Medulla oblongata (tissue), 1 donor: ENCODE measurements around the gene TBL1X.

ENCODE experiments used
- DNase-seq: peaks from one replicate; pipeline ENCODE4 v3.0.0-alpha.2; 2015; ENCODE audit errors: extremely low spot score

Gene TBL1X

DNA sequence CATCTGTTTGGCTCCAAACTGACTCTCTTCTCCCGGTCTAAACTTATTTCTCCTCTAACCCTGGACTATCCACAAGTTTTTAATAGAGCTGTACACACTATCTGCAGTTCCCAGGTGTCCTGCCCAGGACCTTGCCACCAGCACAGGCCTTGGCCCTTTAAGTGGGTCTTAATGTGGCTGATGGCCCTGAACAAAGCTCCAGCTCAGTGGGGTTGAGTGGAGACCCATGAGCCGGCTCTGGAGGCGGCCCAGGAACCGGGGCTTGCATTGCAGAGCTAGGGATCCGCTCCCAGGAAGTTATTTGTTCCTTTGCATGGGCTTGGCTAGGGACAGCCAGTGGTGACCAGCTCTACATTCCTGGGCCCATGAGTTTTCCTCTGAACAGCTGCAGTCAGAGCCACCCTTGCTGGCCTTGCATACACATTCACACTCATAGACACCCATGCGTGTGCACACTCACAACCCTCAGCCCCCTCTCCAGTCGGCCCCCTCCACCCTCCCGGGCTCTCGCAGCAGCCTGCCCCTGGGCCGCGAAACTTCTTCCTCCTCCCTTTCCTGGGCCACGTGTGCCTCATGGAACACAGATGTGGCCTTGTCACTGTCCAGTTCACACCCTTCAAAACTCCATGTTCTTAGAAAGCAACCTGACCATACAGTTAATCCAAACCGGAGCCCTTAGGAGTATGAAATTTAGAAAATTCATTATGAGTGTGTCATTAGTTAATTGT lies 242.6 kb downstream of the TBL1X start:
- DNase-seq, result peak; percentile 2

DNA sequence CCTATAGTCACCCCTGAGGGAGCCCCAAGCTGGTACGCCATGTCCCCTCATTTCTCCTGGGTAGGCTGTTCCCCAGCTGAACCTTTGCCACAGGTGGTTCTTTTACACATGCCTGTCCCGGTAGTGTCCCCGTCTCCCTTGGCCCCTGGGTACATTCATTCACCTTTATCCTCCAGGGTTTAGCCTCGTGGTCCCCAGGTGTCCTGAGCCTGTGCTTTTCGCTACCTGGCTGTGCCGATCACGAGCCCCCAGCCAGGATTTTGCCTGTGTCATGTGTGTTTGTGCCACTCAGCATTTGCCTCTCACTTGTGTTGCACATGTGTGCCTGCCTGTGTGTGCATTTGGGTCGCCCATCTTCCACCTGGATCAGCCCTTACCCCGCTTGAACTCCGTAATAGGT lies 243.2 kb downstream of the TBL1X start:
- DNase-seq, result no peak

DNA sequence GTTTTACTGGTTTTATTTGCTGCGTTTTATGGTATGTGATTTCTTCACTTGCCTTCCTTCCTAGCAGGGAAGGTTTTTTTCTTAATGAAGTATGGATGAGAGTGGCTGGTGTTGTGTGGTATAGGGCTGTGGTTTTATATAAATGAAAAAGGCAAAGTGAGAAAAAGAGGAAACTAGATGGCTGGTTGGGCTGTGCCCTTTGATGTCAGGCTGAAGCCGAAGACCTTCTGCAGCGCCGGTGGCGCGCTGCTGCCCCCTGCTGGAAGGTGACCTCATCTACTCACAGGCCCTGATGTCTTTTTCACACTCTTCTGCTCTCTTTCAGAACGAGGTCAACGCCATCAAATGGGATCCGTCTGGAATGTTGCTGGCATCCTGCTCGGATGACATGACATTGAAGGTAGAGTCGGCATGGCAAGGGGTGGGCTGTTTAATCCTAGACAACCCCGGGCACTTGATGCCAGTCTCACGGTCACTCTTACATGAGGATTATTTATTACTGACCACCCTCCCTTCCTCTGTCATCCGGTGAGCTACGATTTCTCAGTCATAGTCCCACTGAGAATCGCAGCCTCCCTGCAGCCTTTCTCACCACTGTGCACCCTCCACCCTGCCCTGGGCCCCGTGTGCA lies 244.2 kb downstream of the TBL1X start:
- peak; percentile 85 for DNase-seq

DNA sequence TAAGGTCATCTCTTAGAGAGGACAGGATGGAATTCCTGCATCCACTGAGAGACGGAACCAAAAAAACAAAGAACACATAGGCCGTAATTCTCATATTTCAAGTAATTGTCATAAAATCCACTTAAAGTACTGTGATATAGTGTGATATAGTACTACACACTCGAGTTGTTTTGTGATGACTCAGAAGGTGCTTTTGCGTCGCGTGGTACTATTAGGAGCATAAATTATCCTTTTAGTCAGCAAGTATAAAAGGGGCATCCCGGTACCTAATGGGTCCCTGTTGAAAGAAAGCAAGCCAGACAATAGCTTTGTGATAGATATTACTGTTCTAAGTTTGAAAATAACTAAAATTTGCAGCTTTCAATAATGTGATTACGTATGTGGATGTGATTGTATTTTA lies 245.5 kb downstream of the TBL1X start:
- DNase-seq, result no peak

DNA sequence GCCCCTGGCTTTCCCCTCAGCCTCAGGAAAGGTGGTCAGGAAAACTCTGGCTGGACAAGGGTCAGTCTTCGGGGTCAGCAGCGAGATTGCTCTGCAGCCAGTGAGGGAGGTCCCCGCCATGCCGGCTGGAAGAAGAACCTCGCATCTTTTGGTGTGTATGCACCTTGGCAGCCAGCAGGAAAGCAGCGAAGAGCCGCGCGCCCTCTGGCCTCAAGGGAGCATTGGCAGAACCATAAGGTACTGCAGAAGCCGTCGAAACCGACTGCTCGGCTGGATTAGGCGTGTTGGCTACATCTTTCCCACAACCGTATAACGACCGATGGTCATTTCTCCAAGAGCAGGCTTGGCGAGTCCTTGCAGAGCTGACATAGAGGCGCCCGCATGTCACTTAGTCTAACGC lies 252.5 kb downstream of the TBL1X start:
- no peak for DNase-seq

DNA sequence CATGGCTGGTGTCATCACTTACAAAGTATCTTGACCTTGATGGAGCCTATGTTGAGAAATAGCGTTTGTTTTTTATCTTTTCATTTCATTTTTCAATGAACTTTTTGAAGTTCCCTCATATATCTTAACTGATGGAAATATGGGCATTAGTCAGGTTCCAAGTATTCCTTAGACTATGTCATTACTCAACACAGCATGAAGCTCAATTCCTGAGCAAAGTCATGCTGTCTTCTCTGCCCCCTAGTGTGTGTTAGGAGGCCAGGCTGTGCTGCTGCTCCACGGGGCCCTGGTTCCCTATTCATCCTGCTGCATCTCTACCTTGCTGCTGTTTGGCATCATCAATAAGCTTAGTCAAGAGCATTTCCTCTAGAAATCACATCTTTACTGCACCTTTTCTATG lies 259.9 kb downstream of the TBL1X start:
- DNase-seq, result no peak

DNA sequence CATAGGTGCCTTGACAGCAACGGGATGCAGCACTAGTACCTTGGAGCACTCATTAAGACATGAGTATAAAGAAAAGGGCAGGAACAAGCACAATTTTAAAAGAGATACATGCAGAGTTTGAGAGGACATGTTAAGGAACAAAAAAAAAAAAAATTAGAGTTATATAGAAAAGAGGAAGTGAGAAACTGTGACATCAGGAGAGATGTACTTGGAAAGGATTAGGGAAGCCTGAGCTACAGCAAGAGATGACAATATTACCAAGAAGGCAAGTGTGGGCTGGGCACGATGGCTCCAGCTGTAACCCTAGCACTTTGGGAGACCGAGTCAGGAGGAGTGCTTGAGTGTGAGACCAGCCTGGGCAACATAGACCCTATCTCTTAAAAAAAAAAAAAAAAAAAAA lies 263.4 kb downstream of the TBL1X start:
- DNase-seq, result no peak

DNA sequence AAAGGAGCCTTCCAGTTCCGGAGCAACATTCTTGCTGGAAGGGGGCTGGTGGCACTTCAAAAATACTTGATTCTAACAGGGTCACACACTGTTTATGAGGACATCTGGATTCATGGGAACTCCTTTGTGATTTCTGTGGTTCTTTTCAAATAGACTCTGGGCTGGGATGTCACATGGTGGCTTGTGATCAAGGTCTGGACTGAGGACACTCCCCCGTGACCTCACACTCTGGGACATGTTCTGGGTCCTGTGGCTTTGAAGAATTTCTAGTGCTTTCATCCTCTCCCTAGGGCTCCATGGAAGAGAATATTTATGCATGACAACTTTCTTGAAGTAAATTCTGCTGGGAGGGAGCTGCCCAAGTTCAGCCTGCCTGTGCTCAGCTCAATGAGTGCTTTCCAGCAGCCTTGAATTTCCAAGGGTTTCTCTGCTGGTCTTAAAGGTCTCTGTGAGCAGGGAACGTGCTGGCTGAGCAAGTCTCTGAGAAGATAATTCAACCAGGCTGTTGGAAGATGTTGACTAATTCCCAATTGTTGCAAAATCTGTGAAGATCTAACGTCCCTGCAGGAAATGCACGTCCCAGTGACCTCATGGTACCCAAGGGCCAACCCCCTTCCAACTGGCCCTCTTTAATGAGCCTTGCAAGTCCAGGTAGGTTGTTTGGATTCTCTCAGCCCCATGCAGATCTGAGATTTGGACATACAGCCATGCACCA lies 264.5 kb downstream of the TBL1X start:
- no peak for DNase-seq

DNA sequence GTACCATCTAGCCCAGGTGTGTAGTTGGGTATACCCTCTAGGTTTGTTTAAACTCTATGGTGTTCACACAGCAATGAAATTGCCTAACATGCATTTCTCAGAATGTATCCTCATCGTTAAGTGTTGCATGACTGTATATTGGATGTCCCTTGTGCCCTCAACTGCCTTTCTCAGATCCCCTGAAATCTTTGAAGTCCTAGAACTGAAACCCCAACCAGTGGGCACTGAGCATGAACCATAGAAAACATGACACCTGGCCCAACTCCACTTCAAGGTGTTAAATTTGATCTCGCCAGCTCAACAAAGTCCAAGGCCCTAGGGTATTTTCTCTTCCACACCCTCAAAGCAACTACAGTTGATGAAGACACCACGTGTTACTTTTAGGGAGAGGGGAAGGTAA lies 265.2 kb downstream of the TBL1X start:
- no peak for DNase-seq

DNA sequence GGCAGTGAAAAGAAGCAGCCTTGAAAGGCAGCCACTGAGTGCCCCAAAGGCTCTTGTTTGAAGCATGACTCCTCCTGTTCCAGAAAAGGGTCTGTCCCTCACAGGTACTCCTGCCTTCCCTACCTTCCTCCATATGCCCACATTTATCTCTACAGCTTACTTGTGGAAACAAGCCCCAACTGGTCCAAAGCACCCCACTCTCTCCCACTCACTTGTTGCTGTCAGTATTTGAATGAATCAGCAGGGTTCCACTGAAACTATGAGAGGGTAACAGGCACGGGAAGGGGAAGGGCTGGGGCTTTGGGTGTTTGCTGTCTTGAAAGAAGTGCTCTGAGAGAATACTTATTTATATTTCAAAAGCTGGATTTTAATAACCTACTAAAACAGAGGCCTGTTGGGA lies 265.9 kb downstream of the TBL1X start:
- no peak for DNase-seq

DNA sequence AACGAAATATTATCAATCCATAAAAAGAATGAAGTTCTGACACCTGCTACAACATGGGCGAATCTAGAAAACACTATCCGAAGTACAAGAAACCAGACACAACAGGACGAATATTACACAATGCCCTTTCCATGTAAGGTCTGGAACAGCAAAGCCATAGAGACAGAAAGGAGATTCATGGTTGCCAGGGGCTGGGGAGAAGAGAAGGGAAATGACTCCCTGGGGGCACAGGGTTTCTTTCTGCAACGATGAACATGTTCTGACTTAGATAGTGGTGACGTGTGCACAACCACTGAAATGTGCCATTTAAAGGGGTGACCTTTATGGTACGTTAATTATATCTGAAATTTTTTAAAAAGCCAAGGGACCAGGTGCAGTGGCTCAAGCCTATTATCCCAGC lies 272.5 kb downstream of the TBL1X start:
- no peak for DNase-seq

DNA sequence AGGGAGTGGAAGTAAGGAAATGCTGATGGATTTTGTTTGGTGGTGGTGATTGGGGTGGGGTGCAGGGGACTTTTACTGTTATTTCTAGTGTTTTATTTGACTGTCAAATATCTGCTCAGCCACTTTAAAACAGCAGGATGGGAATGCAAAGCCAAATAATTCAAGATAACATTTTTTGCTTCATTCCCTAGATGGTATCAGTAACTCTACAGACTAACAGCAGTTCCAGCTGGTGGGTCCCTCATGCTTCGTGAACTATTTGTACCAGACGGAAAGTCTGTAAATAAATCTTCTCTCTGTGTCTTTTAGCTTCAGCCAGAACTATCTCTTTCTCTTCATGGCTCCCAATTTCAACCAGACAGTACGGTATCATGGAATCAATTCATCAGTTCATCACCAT lies 273.3 kb downstream of the TBL1X start:
- DNase-seq, result no peak

DNA sequence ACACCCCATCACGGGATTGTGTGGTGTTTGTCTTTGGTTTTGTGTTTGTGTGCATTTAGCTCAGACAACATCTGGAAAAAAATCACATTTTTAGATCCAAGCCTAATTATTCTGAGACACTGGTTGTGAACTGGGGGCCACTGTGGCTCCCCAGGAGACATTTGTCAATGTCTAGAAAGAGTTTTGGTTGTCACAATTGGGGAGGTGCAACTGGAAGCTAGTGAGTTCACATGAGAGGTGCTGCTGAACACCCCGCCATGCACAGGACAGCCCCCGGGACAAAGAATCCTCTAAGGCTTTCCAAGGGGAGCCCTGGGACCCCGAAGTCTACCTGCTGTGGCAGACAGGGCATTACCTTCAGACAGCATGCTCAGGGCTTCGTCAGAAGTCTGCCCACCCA lies 274.3 kb downstream of the TBL1X start:
- no peak for DNase-seq

DNA sequence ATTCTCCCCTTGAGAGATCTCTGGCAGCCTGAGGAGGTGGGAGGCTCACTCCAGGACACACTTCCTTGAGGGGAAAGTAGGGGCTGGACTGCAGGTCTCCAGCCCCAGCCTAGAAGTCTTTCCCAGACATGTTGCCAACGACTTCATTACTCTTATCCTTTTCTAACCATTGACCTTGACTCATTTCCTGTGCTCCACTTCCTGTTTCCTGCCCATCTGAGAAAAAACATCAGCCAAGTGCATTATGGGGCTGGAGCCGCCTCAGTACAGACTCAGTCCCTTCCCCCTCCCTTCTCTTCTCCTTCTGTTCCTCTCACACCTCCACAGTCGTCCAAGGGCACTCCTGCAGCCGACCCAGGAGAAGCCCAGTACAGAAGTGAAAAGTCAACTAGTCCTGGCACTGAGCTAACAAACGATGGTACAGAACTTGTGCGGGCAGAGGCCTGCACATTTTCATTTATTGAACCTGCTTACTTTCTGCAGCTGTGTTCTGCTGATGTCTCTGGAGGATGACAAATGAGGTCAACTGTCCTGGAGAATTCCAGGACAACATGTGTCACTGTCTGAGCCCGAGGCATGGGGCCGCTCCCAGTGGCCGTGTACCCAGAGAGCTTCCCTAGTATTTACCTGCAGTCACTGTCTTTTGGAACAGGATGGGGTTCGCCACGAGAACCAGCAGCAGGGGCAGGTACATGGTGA lies 280.7 kb downstream of the TBL1X start:
- DNase-seq, result no peak

DNA sequence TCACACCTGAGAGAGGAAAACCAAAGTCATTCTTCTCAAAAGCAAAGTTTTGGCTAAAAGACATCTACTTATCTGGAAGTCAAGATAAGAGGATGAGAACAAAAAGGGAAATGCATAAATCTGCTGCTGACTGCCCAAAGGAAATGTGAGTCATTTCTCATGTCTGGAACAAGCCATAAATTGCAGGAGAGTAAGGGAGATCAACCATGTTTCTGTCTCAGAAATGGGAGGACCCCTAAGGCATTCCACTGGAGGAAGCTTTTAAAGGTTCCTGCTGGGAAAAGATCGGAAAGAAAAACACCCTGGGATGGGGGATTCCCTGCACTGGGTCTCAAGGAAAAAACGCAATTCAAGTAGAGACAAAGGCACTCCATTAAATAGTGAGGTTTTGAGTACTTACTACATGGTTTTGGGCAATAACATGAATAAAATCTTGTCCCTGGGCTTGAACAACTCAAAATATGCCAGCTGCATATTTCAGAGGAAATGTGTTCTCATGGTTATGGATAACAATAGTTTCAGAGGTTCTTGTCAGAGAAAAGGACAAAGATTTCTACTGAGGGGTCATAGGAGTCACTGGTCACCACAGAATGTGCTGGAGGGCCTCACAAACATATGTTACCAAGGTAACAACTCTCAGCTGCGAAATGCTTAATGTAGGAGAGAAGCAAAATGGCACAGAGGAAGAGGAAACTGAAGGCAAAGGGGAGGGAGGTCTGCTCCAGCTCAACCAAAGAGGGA lies 281.5 kb downstream of the TBL1X start:
- DNase-seq, result no peak

DNA sequence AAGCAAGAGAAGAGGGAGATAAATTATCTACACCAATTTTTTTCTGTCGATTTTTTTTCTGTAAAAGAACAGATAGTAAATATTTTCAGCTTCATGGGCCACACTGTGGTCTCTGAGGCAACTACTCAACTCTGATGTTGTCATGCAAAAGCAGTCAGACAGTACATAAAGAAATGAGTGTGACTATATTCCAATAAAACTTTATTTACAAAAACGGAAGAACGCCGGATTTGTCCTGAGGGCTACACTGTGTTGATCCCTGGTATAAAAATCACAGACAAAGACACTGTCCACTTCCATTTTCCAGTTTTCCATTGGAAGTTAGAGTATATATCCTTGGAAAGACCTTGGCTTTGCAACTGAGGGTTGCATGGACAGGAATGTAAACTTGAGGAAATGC lies 282.8 kb downstream of the TBL1X start:
- no peak for DNase-seq

DNA sequence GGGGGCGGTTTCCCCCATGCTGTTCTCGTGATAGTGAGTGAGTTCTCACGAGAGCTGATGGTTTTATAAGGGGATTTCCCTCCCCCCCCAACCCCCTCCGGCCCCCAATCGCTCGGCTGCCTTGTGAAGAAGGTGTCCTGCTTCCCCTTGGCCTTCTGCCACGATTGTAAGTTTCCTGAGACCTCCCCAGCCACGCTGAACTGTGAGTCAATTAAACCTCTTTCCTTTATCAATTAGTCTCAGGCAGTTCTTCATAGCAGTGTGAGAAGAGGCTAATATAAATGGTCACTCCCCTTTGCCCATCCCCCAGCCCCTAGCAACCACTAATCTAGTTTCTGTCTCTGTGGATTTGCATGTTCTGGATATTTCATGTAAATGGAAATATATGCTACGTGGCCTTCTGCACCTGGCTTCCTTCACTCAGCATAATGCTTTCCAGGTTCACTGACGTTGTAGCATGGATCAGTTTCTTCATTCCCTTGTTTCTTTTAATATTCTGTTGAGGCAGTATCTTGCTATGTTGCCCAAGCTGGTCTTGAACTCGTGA lies 284.4 kb downstream of the TBL1X start:
- DNase-seq, result no peak

DNA sequence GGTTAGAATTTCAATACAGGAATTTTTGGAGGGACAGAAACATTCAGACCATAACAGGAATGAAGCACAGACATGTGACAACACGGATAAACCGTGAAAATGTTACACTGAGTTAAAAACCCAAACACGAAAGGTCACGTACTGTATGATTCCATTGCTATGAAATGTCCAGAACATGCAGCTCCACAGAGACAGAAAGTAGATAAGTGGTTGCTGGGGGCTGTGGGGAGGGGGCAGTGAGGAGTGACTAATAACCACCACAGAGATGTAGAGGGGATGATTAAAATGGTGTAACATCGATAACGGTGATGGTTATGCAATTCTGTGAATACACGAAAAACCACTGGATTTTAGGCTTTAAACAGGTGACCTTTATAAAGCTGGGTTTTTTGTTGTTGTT lies 292.5 kb downstream of the TBL1X start:
- no peak for DNase-seq

DNA sequence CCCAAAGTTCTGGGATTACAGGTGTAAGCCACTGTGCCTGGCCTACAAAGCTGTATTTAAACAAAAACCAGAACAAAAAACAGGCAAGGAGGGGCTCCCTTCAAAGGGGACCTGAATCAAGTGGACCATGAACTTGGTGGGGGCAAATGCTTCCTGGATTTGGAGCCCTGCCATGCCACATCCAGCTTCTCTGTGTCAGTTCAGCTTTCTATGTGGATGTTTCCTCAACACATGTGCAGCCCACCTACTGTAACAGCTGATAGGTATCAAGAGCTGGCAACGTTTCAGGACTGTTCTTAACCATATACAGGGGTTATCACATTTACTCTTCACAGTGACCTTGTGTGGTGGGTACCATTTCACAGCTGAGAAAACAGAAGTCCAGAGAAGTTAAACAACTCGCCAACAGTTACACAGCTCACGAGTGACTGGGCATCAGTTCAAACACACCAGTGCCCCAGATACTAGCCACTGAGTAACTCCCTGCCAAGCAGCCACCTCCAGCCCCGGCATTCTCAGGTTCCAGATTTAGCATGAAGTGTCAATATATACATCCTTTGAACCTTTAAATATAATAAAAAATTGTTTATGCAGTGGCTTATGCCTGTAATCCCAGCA lies 293.3 kb downstream of the TBL1X start:
- no peak for DNase-seq

DNA sequence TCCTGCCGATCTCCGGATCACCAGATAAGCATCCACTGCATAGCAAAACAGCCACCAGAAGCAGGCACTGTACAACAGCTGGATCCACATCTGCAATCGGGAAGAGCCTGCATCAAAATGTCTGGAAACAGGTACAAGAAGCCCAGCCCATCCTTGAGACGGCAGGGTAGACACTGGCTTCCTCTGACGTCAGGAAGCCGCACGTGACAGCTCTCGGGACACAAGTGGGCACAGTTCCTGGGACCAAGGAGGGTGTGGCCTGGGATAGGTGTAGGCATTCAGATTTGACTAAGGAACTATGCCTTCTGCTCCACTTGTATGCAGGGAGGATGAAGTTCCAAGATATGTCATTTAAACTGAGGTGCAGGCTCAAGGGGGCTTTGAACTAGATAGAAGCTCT lies 294.5 kb downstream of the TBL1X start:
- no peak for DNase-seq

DNA sequence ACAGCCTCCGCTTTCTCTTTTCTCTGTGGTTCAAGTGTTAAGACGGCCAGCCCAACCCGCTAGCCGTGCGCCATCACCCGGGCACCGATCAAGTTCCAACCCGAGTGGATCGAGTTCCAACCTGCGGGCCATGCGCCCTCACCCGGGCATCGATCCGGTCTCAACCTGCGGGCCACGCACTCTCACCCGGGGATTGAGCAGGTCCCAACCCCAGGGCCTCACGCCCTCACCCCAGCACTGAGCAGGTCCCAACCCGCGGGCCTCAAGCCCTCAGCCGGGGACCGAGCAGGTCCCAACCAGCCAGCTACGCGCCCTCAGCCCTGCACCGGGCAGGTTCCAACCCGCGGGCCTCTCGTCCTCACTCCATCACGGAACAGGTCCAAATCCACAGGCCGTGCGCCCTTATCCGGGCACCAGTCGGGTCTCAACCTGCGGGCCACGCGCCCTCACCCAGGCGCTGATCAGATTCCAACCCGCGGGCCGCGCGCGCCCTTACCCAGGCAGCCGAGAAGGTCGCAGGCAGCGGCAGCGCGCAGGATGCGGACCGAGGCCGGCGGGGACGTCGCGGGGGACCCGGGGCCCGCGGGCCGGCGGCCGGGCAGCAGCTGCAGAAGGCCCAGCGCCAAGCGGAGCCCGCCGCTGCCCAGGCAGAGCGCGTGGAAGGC lies 300.3 kb downstream of the TBL1X start:
- no peak for DNase-seq
